Neural cell (in vitro differentiated cells): Measurements from ENCODE around the gene VWC2. TPM values are rescaled to one million over a fixed set of nuclear protein-coding genes. Genes with fewer than 3 reads are reported as not detected.

ENCODE experiments used
- H2AFZ ChIP-seq: fragments of 200-600, 300-800 bp; sonication (generic), shearing (Covaris generic); 2 replicates; pipeline ENCODE4 v1.6.0; 2014; ENCODE audit warnings: low read depth, mild to moderate bottlenecking, antibody characterized with exemption, low read length, moderate library complexity
- H3F3A ChIP-seq: fragments of 200-600 bp; shearing (Covaris generic); 2 replicates; pipeline ENCODE4 v1.6.1; 2016; ENCODE audit warnings: mild to moderate bottlenecking, moderate library complexity, mixed read lengths, antibody characterized with exemption, low read length; ENCODE audit not compliant: insufficient read depth, poor library complexity, severe bottlenecking
- H3K27ac ChIP-seq: fragments of 200-600, 300-800 bp; sonication (generic), shearing (Covaris generic); 2 replicates; pipeline ENCODE4 v1.5.1; 2014; ENCODE audit warnings: mild to moderate bottlenecking, low read length, moderate library complexity
- H3K27me3 ChIP-seq: fragments of 300-800, 200-600 bp; sonication (generic), shearing (Covaris generic); 2 replicates; pipeline ENCODE4 v1.6.0; 2014; ENCODE audit warnings: mild to moderate bottlenecking, low read depth, low read length, moderate library complexity; ENCODE audit not compliant: insufficient read depth
- H3K36me3 ChIP-seq: fragments of 300-800, 200-600 bp; sonication (generic), shearing (Covaris generic); 2 replicates; pipeline ENCODE4 v1.5.1; 2014; ENCODE audit warnings: mild to moderate bottlenecking, antibody characterized with exemption, low read length, moderate library complexity; ENCODE audit not compliant: insufficient read depth
- H3K4me2 ChIP-seq: fragments of 300-800, 200-600 bp; sonication (generic), shearing (Covaris generic); 2 replicates; pipeline ENCODE4 v1.6.0; 2014; ENCODE audit warnings: mild to moderate bottlenecking, low read length
- H3K4me3 ChIP-seq: fragments of 300-800, 200-600 bp; sonication (generic), shearing (Covaris generic); 2 replicates; pipeline ENCODE4 v1.5.1; 2014; ENCODE audit warnings: mild to moderate bottlenecking, low read length, moderate library complexity
- H3K79me2 ChIP-seq: fragments of 200-600 bp; shearing (Covaris generic); replicated peaks from 2 replicates; pipeline ENCODE4 v1.6.0; 2014; ENCODE audit warnings: mild to moderate bottlenecking, low read length, moderate library complexity; ENCODE audit not compliant: insufficient read depth
- H3K9ac ChIP-seq: fragments of 300-800, 200-600 bp; sonication (generic), shearing (Covaris generic); 2 replicates; pipeline ENCODE4 v1.6.1; 2016; ENCODE audit warnings: mild to moderate bottlenecking, low read length, mixed read lengths
- H3K9me2 ChIP-seq: fragments of 200-600 bp; shearing (Covaris generic); 2 replicates; pipeline ENCODE4 v1.6.1; 2016; ENCODE audit warnings: mild to moderate bottlenecking, low read length, mixed read lengths; ENCODE audit not compliant: insufficient read depth
- H3K9me3 ChIP-seq: fragments of 200-600, 300-800 bp; sonication (generic), shearing (Covaris generic); 2 replicates; pipeline ENCODE4 v1.6.1; 2016; ENCODE audit warnings: mild to moderate bottlenecking, mixed run types, low read length, moderate library complexity, mixed read lengths
- H4K20me1 ChIP-seq: fragments of 200-600 bp; shearing (Covaris generic); 2 replicates; pipeline ENCODE4 v1.6.1; 2016; ENCODE audit warnings: mild to moderate bottlenecking, mixed run types; ENCODE audit not compliant: insufficient read depth
- CTCF ChIP-seq: fragments of 450-650 bp; IDR thresholded peaks from 2 replicates; pipeline ENCODE4 v1.5.1; 2014; ENCODE audit warnings: antibody characterized with exemption, mild to moderate bottlenecking, moderate library complexity; ENCODE audit not compliant: poor library complexity, severe bottlenecking
- EP300 ChIP-seq: fragments of 450-650 bp; conservative IDR thresholded peaks from 2 replicates; pipeline ENCODE4 v1.6.1; 2014; ENCODE audit warnings: antibody characterized with exemption, mild to moderate bottlenecking, moderate library complexity; ENCODE audit not compliant: poor library complexity, severe bottlenecking
- EZH2 ChIP-seq: fragments of 200-600, 300-800 bp; shearing (Covaris generic), sonication (generic); IDR thresholded peaks from 2 replicates; pipeline ENCODE4 v1.6.1; 2014; ENCODE audit warnings: antibody characterized with exemption, low read length, borderline replicate concordance, mild to moderate bottlenecking; ENCODE audit not compliant: insufficient read depth, poor library complexity, severe bottlenecking
- MXI1 ChIP-seq: fragments of 450-650 bp; conservative IDR thresholded peaks from 2 replicates; pipeline ENCODE4 v1.6.1; 2014; ENCODE audit warnings: antibody characterized with exemption, mild to moderate bottlenecking; ENCODE audit not compliant: poor library complexity, severe bottlenecking
- POLR2AphosphoS5 ChIP-seq: IDR thresholded peaks from 2 replicates; pipeline ENCODE4 v1.6.1; 2012
- RAD21 ChIP-seq: fragments of 450-650 bp; conservative IDR thresholded peaks from 2 replicates; pipeline ENCODE4 v1.6.1; 2014; ENCODE audit warnings: antibody characterized with exemption, mild to moderate bottlenecking, moderate library complexity
- REST ChIP-seq: IDR thresholded peaks from 2 replicates; pipeline ENCODE4 v1.6.1; 2012; ENCODE audit warnings: borderline replicate concordance
- SMC3 ChIP-seq: fragments of 450-650 bp; conservative IDR thresholded peaks from 2 replicates; pipeline ENCODE4 v1.6.1; 2014; ENCODE audit warnings: antibody characterized with exemption, mild to moderate bottlenecking, moderate library complexity; ENCODE audit not compliant: poor library complexity
- TAF1 ChIP-seq: IDR thresholded peaks from 2 replicates; pipeline ENCODE4 v1.6.1; 2012; ENCODE audit warnings: low read depth
- polyA plus RNA-seq: library from polyadenylated mRNA; depleted of rRNA; stranded (reverse); fragments of >200 nt; gene quantifications from 2 replicates; pipeline ENCODE4 v1.2.3, GENCODE V29; 2014

VWC2 gene
- polyA plus RNA-seq, 1 donor from 2014 or later: 4.6 TPM

- Histone ChIP-seq H3K4me3 (no peak overlapping the region), H2AFZ (no peak overlapping the region)
Measured at GRCh38 chr7:49866910-49867309, 93.5 kb downstream of the VWC2 start.

GRCh38 chr7:49873420-49873819 lies 100.0 kb downstream of the VWC2 start:
- Histone ChIP-seq H4K20me1 (no peaks in the 10 kb centered on the region), H3K4me2 (no peak overlapping the region), H3K9ac (no peak overlapping the region), H2AFZ (no peak overlapping the region), H3K4me3 (no peak overlapping the region), H3K27ac (no peak overlapping the region), H3K9me3 (no peaks in the 10 kb centered on the region), H3K36me3 (no peaks in the 10 kb centered on the region), H3K27me3 (no peaks in the 10 kb centered on the region), H3K9me2 (no peaks in the 10 kb centered on the region), H3F3A (no peaks in the 10 kb centered on the region), H3K79me2 (no peaks in the 10 kb centered on the region)
- TF ChIP-seq MXI1: no peak
- TF ChIP-seq EP300: no peak
- TF ChIP-seq RAD21: no peak
- TF ChIP-seq REST: no peak
- TF ChIP-seq SMC3: no peak
- no peak for TF ChIP-seq EZH2
- TF ChIP-seq TAF1: no peak

More at GRCh38 chr7:49866910-49867309, 93.5 kb downstream of the VWC2 start:
- no peaks in the 10 kb centered on the region for H4K20me1 ChIP-seq
- no peak for TF ChIP-seq TAF1
- TF ChIP-seq REST: no peak
- no peak for TF ChIP-seq MXI1
- TF ChIP-seq RAD21: no peak
- no peak for TF ChIP-seq POLR2AphosphoS5
- TF ChIP-seq EP300: no peak
- TF ChIP-seq EZH2: no peak
- TF ChIP-seq CTCF: no peak
- TF ChIP-seq SMC3: no peak
- H3K9ac ChIP-seq: no peak overlapping the region
- no peaks in the 10 kb centered on the region for H3F3A ChIP-seq
- H3K4me2 ChIP-seq: no peak overlapping the region
- no peaks in the 10 kb centered on the region for H3K27me3 ChIP-seq
- H3K9me2 ChIP-seq: no peaks in the 10 kb centered on the region
- no peaks in the 10 kb centered on the region for H3K79me2 ChIP-seq
- no peak overlapping the region for H3K27ac ChIP-seq
- H3K9me3 ChIP-seq: no peaks in the 10 kb centered on the region
- H3K36me3 ChIP-seq: no peaks in the 10 kb centered on the region
